H1 (cell line): ENCODE data around the gene PRR12. TPM values are rescaled to one million over a fixed set of nuclear protein-coding genes. Genes with fewer than 3 reads are reported as not detected.

Source experiments
- CTCF ChIA-PET: fragments of 300-600 bp; sonication (Branson Sonifier 250); formaldehyde crosslinking; loops from one replicate; lab custom pipeline; 2021; ENCODE audit not compliant: partially characterized antibody; lab: Charles Lee
- POLR2A ChIA-PET: fragments of 300-600 bp; sonication (Branson Sonifier 250); formaldehyde crosslinking; loops from one replicate; lab custom pipeline; 2021; ENCODE audit warnings: inconsistent platforms; ENCODE audit not compliant: partially characterized antibody; lab: Charles Lee
- DNase-seq, 2 experiments: peaks; one replicate each; pipeline versions ENCODE4 v3.0.0 to v3.0.0-alpha.2; 2010 to 2022; ENCODE audit warnings: low spot score in 2 of 2, low read depth in 1 of 2, mixed read lengths in 1 of 2
- FAIRE-seq: peaks from 2 replicates; lab custom pipeline; 2011; peaks lifted over from hg19 to GRCh38; lab: Jason Lieb, UNC
- H2AFZ ChIP-seq: 2 replicates; pipeline ENCODE4 v1.8.1; 2012; ENCODE audit warnings: low read length, inconsistent platforms
- H2AK5ac ChIP-seq: 2 replicates; pipeline ENCODE4 v1.6.1; 2013; ENCODE audit warnings: low read depth, low read length
- H2BK120ac ChIP-seq: replicated peaks from 2 replicates; pipeline ENCODE3; 2013; ENCODE audit warnings: low read depth, low read length, inconsistent platforms
- H2BK12ac ChIP-seq: 2 replicates; pipeline ENCODE4 v1.6.1; 2013; ENCODE audit warnings: low read depth, low read length
- H2BK15ac ChIP-seq: 2 replicates; pipeline ENCODE4 v1.6.1; 2013; ENCODE audit warnings: low read length
- H2BK20ac ChIP-seq: 2 replicates; pipeline ENCODE4 v1.6.1; 2013; ENCODE audit warnings: low read length
- H2BK5ac ChIP-seq: 2 replicates; pipeline ENCODE4 v1.6.1; 2013; ENCODE audit warnings: low read depth, low read length
- H3K14ac ChIP-seq: 2 replicates; pipeline ENCODE4 v1.6.1; 2013; ENCODE audit warnings: inconsistent platforms; ENCODE audit not compliant: insufficient read length
- H3K18ac ChIP-seq: 2 replicates; pipeline ENCODE4 v1.6.1; 2013; ENCODE audit warnings: low read length; ENCODE audit errors: extremely low read depth
- H3K23ac ChIP-seq: 2 replicates; pipeline ENCODE4 v1.6.1; 2013; ENCODE audit warnings: inconsistent platforms; ENCODE audit not compliant: insufficient read length
- H3K23me2 ChIP-seq: 2 replicates; pipeline ENCODE4 v1.6.1; 2013; ENCODE audit warnings: low read depth, low read length
- H3K27ac ChIP-seq: 2 replicates; pipeline ENCODE4 v1.6.1; 2011; ENCODE audit warnings: low read depth, low read length, inconsistent platforms
- H3K27me3 ChIP-seq, 4 experiments: replicated peaks in 1 of 4; 1 replicate in 1 of 4; 2 replicates in 3 of 4; pipeline versions ENCODE4 v1.6.1 to v1.8.1; 2011 to 2013; ENCODE audit warnings: low read length in 3 of 4, mild to moderate bottlenecking in 3 of 4, inconsistent platforms in 2 of 4, mixed read lengths in 2 of 4, moderate library complexity in 1 of 4; ENCODE audit not compliant: control insufficient read depth in 3 of 4, insufficient read depth in 3 of 4; ENCODE audit errors: extremely low read depth in 1 of 4
- H3K36me3 ChIP-seq, 4 experiments: 2 replicates each; pipeline versions ENCODE4 v1.6.1 to v1.8.1; 2011 to 2013; ENCODE audit warnings: mild to moderate bottlenecking in 4 of 4, low read length in 3 of 4, moderate library complexity in 2 of 4, control low read depth in 1 of 4, inconsistent platforms in 1 of 4; ENCODE audit not compliant: insufficient read depth in 4 of 4, control insufficient read depth in 2 of 4
- H3K4ac ChIP-seq: replicated peaks from 2 replicates; pipeline ENCODE3; 2013; ENCODE audit warnings: low read length, low read depth, mixed read lengths, inconsistent platforms; ENCODE audit not compliant: insufficient read length
- H3K4me1 ChIP-seq, 4 experiments: replicated peaks in 1 of 4; 1 replicate in 1 of 4; 2 replicates in 3 of 4; pipeline versions ENCODE4 v1.6.1 to v1.8.1; 2011 to 2013; ENCODE audit warnings: low read length in 3 of 4, inconsistent platforms in 2 of 4, mixed read lengths in 1 of 4; ENCODE audit not compliant: insufficient read depth in 4 of 4, control insufficient read depth in 3 of 4
- H3K4me2 ChIP-seq, 2 experiments: 2 replicates each; pipeline versions ENCODE4 v1.6.1 to v1.8.1; 2011 to 2013; ENCODE audit warnings: low read depth in 2 of 2, low read length in 2 of 2, control low read depth in 1 of 2, inconsistent platforms in 1 of 2, mild to moderate bottlenecking in 1 of 2; ENCODE audit not compliant: insufficient read depth in 1 of 2
- H3K4me3 ChIP-seq, 4 experiments: fragments of 200-600, 300-600 bp in 1 of 4; sonication (generic), shearing (Covaris generic), sonication (Bioruptor Twin) in 1 of 4; 2 replicates each; pipeline versions ENCODE4 v1.5.1 to v1.8.1; 2011 to 2016; ENCODE audit warnings: low read length in 4 of 4, low read depth in 3 of 4, control low read depth in 2 of 4, inconsistent platforms in 2 of 4, mild to moderate bottlenecking in 2 of 4, mixed read lengths in 1 of 4, moderate library complexity in 1 of 4; ENCODE audit not compliant: insufficient read depth in 2 of 4; ENCODE audit errors: extremely low read depth in 1 of 4
- H3K56ac ChIP-seq: replicated peaks from 2 replicates; pipeline ENCODE3; 2013; ENCODE audit warnings: low read depth, mild to moderate bottlenecking, mixed read lengths, low read length, inconsistent platforms; ENCODE audit not compliant: insufficient read length
- H3K79me1 ChIP-seq: 2 replicates; pipeline ENCODE4 v1.6.1; 2013; ENCODE audit warnings: low read depth, low read length, control low read depth
- H3K79me2 ChIP-seq, 2 experiments: 2 replicates each; pipeline versions ENCODE4 v1.6.1 to v1.8.1; 2012 to 2013; ENCODE audit warnings: low read length in 2 of 2, mild to moderate bottlenecking in 2 of 2, inconsistent platforms in 1 of 2; ENCODE audit not compliant: insufficient read depth in 2 of 2, control insufficient read depth in 1 of 2
- H3K9ac ChIP-seq, 4 experiments: replicated peaks in 1 of 4; 1 replicate in 1 of 4; 2 replicates in 3 of 4; pipeline versions ENCODE4 v1.6.1 to v1.8.1; 2011 to 2013; ENCODE audit warnings: low read depth in 3 of 4, low read length in 3 of 4, control low read depth in 2 of 4, mild to moderate bottlenecking in 2 of 4, moderate library complexity in 2 of 4, inconsistent platforms in 1 of 4; ENCODE audit errors: extremely low read depth in 1 of 4
- H3K9me3 ChIP-seq, 2 experiments: 2 replicates each; pipeline versions ENCODE4 v1.6.1 to v1.8.1; 2012 to 2013; ENCODE audit warnings: mild to moderate bottlenecking in 2 of 2, moderate library complexity in 2 of 2, control low read depth in 1 of 2, inconsistent platforms in 1 of 2, low read depth in 1 of 2, low read length in 1 of 2, mixed read lengths in 1 of 2; ENCODE audit not compliant: insufficient read depth in 2 of 2
- H4K20me1 ChIP-seq, 2 experiments: replicated peaks in 1 of 2; 2 replicates each; pipeline versions ENCODE3 to v1.8.1; 2011 to 2013; ENCODE audit warnings: inconsistent platforms in 2 of 2, low read length in 2 of 2, mild to moderate bottlenecking in 1 of 2; ENCODE audit not compliant: insufficient read depth in 2 of 2, control insufficient read depth in 1 of 2
- H4K5ac ChIP-seq: 2 replicates; pipeline ENCODE4 v1.6.1; 2013; ENCODE audit warnings: low read length, low read depth, mixed read lengths, inconsistent platforms; ENCODE audit not compliant: insufficient read length
- H4K8ac ChIP-seq: 2 replicates; pipeline ENCODE4 v1.8.0; 2013; ENCODE audit warnings: mild to moderate bottlenecking, moderate library complexity, low read length, inconsistent platforms; ENCODE audit not compliant: insufficient read depth; ENCODE audit errors: extremely low read depth
- H4K91ac ChIP-seq: replicated peaks from 2 replicates; pipeline ENCODE3; 2013; ENCODE audit warnings: low read length, mixed read lengths, inconsistent platforms; ENCODE audit not compliant: insufficient read length
- CBX5 ChIP-seq: fragments of 300-800, 300-1000 bp; sonication (generic); IDR thresholded peaks from 2 replicates; pipeline ENCODE4 v1.7.1; 2016; ENCODE audit warnings: antibody characterized with exemption, low read length, low read depth
- CHD1 ChIP-seq: IDR thresholded peaks from 2 replicates; pipeline ENCODE4 v1.6.1; 2012; ENCODE audit warnings: low read depth, low read length, improper control_type of control experiment
- EZH2 ChIP-seq: fragments of 200-600 bp; sonication (generic); IDR thresholded peaks from 2 replicates; pipeline ENCODE4 v1.7.1; 2012; ENCODE audit warnings: low read depth, mild to moderate bottlenecking, moderate library complexity, low read length, inconsistent platforms; ENCODE audit not compliant: severe bottlenecking
- GABPA ChIP-seq: IDR thresholded peaks from 2 replicates; pipeline ENCODE4 v1.6.1; 2011; ENCODE audit warnings: mild to moderate bottlenecking, low read length, moderate library complexity, borderline replicate concordance; ENCODE audit not compliant: insufficient read depth
- KDM1A ChIP-seq: fragments of 200-600, 300-600 bp; sonication (generic); IDR thresholded peaks from 2 replicates; pipeline ENCODE4 v1.7.1; 2016; ENCODE audit warnings: mild to moderate bottlenecking, low read length, borderline replicate concordance
- MAFK ChIP-seq: IDR thresholded peaks from 2 replicates; pipeline ENCODE4 v1.6.1; 2012; ENCODE audit warnings: low read depth, mild to moderate bottlenecking, improper control_type of control experiment, low read length
- NANOG ChIP-seq: IDR thresholded peaks from 2 replicates; pipeline ENCODE4 v1.6.1; 2011; ENCODE audit warnings: low read length, low read depth, mild to moderate bottlenecking, inconsistent platforms; ENCODE audit not compliant: insufficient read depth, poor library complexity, severe bottlenecking
- POLR2A ChIP-seq, 2 experiments: IDR thresholded peaks; 1 replicate in 1 of 2; 2 replicates in 1 of 2; pipeline ENCODE4 v1.6.1; 2011; ENCODE audit warnings: low read depth in 2 of 2, low read length in 2 of 2, mild to moderate bottlenecking in 2 of 2; ENCODE audit errors: control extremely low read depth in 1 of 2
- TAF1 ChIP-seq: IDR thresholded peaks from 2 replicates; pipeline ENCODE4 v1.6.1; 2011; ENCODE audit warnings: mild to moderate bottlenecking, low read depth, low read length
- TAF7 ChIP-seq: optimal IDR thresholded peaks from 2 replicates; pipeline ENCODE3; 2011; ENCODE audit warnings: low read depth, mild to moderate bottlenecking, inconsistent platforms, low read length, moderate library complexity, borderline replicate concordance
- WGBS, 2 experiments: shearing (Covaris generic) in 1 of 2; methylation state at CpG; one replicate each; pipeline versions ENCODE4 v1.1.6 to v1.1.7; 2013 to 2015; ENCODE audit warnings: low lambda C conversion rate in 2 of 2, mixed read lengths in 2 of 2, inconsistent platforms in 1 of 2, low coverage in 1 of 2, missing lambda C conversion rate in 1 of 2; ENCODE audit not compliant: insufficient replicate concordance in 2 of 2, insufficient coverage in 1 of 2, insufficient read length in 1 of 2; ENCODE audit errors: extremely low coverage in 1 of 2, missing lambda C conversion rate in 1 of 2; 5-methylcytosine and 5-hydroxymethylcytosine counted together
- polyA plus RNA-seq, 7 experiments: library from polyadenylated mRNA; depleted of rRNA in 3 of 7; stranded (reverse) in 5 of 7; unstranded in 2 of 7; fragments of >200 nt in 5 of 7; fragments of 200-250 nt in 2 of 7; gene quantifications; 1 replicate in 5 of 7; 2 replicates in 1 of 7; 4 replicates in 1 of 7; pipeline versions ENCODE4 v1.2.1 to v1.2.3, GENCODE V29; 2011 to 2013; ENCODE audit warnings: missing spikeins in 2 of 7, mixed read lengths in 2 of 7
- total RNA-seq: library from RNA; stranded (reverse); fragmentation: NEBNext Ultra II Directional; extraction: Animal tissue kit (Norgen Biotek cat#: 25700); gene quantifications from 2 replicates; pipeline ENCODE4 v1.2.1, GENCODE V29; 2021

PRR12 gene
- total and polyA plus RNA-seq, 2 of the 8 experiments (the other 6 are each of a cell fraction or from before 2014, with no cell fraction given): 2.5 to 59.4 TPM

DNA sequence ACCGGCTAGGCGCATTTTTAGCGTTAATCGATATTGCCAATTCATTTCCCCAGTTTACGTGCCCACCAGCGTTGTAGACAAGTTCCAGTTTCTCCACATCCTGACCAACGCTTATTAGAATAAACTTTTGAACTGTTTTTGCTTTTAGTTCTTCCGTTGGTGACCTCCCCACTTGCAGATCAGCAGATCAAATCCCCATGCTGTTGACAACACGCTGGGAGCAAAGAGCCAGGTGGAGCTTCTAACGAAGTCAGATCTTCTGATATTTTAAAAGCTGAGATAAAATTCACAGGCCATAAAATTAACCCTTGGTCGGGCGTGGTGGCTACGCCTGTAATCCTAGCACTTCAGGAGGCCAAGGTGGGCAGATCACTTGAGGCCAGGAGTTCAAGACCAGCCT, 41.9 kb upstream of the PRR12 start:
- no peak overlapping the region for H2BK120ac ChIP-seq
- no peaks in the 10 kb centered on the region; a peak in 2 of 8 replicates for H3K36me3 ChIP-seq
- 88% methylated on average over 13 of the region's 13 CpGs; no CpG with 5 or more reads in 1 of the 2 experiments for WGBS, 2 experiments
- H3K27me3 ChIP-seq: no peaks in the 10 kb centered on the region
- no peaks in the 10 kb centered on the region for H3K4me1 ChIP-seq
- H3K79me2 ChIP-seq: no peaks in the 10 kb centered on the region
- H4K8ac ChIP-seq: no peak overlapping the region
- no peak overlapping the region for H4K91ac ChIP-seq
- TF ChIP-seq NANOG: no peak
- no peak for TF ChIP-seq EZH2
- no peak for TF ChIP-seq TAF1
- no peak for TF ChIP-seq CBX5
- TF ChIP-seq POLR2A (IDR thresholded peaks at IDR 0.05; ENCODE audit: control extremely low read depth in 1 of 2, low read depth in 2 of 2, low read length in 2 of 2): no peak
- TF ChIP-seq MAFK: no peak
- TF ChIP-seq KDM1A: no peak
- no peak for TF ChIP-seq GABPA
- TF ChIP-seq CHD1: no peak
- TF ChIP-seq TAF7: no peak
- H3K4ac ChIP-seq: no peak overlapping the region
- no peak overlapping the region for H2BK15ac ChIP-seq
- CTCF ChIA-PET: interaction anchor here (0.8 to 18.1 kb wide), 6 partner anchors 8 to 72 kb away, joined by 3 to 240 read pairs (median 29); no protein-coding TSS in a partner anchor
- no peaks in the 10 kb centered on the region for H4K20me1 ChIP-seq
- no peak for FAIRE-seq
- no peak overlapping the region for H2BK20ac ChIP-seq
- no peak overlapping the region for H3K18ac ChIP-seq
- no peaks in the 10 kb centered on the region for H3K79me1 ChIP-seq
- no peak overlapping the region for H3K56ac ChIP-seq
- POLR2A ChIA-PET: interaction anchor here (0.7 to 2.4 kb wide), 9 partner anchors 9 to 96 kb away, joined by 3 to 7 read pairs (median 4); partner anchors contain the start of genes ALDH16A1 and NOSIP
- no peak overlapping the region for H2BK12ac ChIP-seq
- H3K27ac ChIP-seq: no peak overlapping the region
- H3K23ac ChIP-seq: no peak overlapping the region
- no peak overlapping the region for H2BK5ac ChIP-seq
- H3K4me3 ChIP-seq: no peak overlapping the region
- no peak overlapping the region for H3K9ac ChIP-seq
- no peak for DNase-seq
- no peaks in the 10 kb centered on the region for H3K23me2 ChIP-seq
- H2AFZ ChIP-seq: no peak overlapping the region
- H3K14ac ChIP-seq: no peak overlapping the region
- no peaks in the 10 kb centered on the region for H3K9me3 ChIP-seq
- no peak overlapping the region for H2AK5ac ChIP-seq
- no peak overlapping the region for H3K4me2 ChIP-seq
- no peak overlapping the region for H4K5ac ChIP-seq
